Kasumi-1 (cell line): ENCODE data around the gene SIL1.
"Not testable (repeated sequence)": the region's sequence is repeated elsewhere in the genome, so short reads cannot be mapped to it uniquely, and the experiment has no call there.

Experiments used
- DNase-seq, 2 experiments: peaks; one replicate each; lab custom pipeline; 2025; lab: John Stamatoyannopoulos, UW

Gene SIL1

DNA sequence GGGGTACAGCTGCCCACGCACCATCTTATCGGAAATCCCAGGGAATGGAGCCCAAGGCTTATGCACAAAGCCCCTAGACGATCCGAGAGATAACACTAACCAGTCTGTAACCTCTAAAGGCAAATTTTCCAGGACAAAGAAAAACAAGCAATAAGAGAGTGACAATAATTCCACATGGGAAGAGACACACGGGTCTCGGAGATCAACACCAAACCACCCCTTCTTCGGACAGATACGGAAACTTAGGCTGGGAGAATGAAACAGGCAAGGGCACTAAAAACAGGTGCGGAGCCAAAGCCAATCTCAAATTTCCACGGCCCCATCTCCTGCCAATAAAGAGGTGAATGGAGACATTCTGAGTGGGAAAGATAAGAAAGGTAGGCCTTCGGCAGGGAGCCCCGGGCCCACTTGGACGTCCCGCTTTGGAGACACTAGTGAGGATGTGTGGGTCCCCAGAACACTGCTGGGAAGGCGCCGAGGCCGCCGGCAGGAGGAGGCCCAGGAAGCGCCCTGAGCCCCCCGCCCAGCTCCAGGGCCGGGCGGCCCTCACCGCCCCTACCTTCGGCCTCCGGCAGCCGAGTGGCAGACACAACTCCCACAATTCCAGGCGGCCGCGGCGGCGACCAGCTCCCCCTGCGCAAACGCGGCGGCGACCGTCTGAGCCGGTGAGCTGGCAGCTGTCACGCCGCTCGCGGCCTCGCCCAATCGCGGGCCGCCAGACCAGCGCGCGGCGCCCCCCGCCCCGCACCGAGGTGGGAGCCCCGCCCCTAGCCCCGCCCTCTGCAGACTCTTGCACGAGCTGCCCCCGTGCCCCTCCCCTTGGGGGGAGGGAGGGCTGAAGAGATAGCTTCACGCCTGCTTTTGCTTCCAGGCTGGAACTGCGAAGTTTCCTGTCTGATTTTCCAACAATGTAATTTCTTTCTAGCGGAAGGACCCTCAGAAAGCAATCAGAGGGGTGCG is at the start of gene SIL1:
TSS of gene SIL1 (minus strand) at position 659 of the 960 bp plus-strand sequence. CDS start 70,525 bp downstream, outside the sequence.
- DNase-seq, result peak; percentile 86 to 88

GRCh38 chr5:139246394-139246793 is 48.2 kb upstream of the SIL1 start:
- DNase-seq, result peak; percentile 97 to 98

GRCh38 chr5:139245637-139246339 is 47.6 kb upstream of the SIL1 start:
- DNase-seq, result peak in 1 of 2 experiments; percentile 55

GRCh38 chr5:139243425-139243970 is 45.3 kb upstream of the SIL1 start:
- no peak for DNase-seq

- no peak for DNase-seq
Observed at GRCh38 chr5:139241139-139241538, 43.0 kb upstream of the SIL1 start.

- no peak for DNase-seq
Observed at GRCh38 chr5:139236479-139236878, 38.3 kb upstream of the SIL1 start.

DNA sequence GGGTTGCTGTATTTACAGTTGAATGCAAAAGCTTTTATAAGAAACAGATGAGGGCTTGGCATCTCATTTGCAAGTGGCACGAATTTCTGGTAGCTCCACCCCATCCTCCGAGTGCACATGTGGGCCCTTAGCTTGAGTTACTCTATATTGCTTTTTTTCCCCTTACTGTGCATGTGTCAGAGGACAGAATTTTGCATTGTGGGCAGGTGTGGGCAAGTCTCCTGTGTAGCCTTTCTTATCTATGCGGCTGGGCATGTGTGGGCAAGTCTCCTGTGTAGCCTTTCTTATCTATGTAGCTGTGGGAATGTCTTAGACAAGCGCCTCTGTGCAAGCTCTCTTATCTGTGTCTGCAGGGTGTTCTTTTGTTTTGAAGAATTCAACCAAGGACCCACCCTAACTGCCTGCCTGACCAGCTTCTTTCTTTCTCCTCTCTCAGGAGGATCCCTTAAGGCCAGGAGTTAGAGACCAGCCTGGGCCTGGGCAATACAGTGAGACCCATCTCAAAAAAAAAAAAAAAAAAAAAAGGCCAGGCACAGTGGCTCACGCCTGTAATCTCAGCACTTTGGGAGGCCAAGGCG is 34.1 kb upstream of the SIL1 start:
- no peak for DNase-seq

DNA sequence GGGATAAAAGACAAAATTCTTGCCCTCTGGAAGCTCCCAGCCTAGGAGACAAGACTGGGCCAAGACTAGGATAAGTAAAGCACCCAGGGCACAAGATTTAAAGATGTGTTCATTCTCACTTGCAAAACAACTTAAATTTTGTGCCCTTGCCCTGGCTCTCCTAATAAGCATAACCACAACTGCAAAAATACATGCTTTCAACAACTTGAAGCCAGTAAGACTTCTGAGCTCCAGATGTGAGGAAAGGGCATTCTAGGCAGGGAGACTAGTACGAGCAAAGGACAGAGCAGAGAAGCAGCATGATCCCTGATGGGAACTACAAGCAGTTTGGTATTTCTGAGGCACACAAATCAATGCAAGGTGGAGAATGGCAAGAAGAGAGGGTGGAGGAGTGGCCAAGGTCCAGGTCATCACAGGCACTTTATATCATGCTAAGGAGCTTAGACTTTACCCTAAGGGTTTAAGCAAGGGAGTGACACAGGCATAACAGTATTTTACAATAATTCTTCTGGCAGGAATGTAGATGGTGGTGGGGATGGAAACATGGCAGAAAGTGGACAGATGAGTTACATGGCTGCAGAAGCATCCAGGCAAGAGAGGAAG is 30.1 kb upstream of the SIL1 start:
- no peak for DNase-seq

GRCh38 chr5:139226131-139226530 is 28.0 kb upstream of the SIL1 start:
- no peak for DNase-seq

GRCh38 chr5:139223481-139223880 is 25.3 kb upstream of the SIL1 start:
- DNase-seq, result no peak

DNA sequence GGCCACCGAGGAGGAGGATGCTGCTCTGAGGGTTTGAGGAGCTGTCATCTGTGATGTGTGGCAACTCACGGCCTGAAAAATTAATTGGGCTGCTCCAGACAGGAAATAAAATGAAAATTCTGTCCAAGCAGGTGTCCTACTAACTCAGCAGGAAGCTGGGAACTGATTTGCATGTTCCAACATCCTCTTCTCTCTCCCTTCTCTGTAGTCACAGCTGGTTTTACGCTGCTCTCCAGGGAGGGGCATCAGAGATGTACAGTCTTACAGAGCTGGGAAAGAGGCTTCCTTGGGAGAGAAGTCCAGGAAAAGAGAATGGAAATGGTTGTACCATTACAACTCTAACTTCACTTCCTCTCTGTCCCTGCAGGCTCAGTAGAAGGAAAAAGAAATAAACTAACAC is 24.2 kb upstream of the SIL1 start:
- no peak for DNase-seq

DNA sequence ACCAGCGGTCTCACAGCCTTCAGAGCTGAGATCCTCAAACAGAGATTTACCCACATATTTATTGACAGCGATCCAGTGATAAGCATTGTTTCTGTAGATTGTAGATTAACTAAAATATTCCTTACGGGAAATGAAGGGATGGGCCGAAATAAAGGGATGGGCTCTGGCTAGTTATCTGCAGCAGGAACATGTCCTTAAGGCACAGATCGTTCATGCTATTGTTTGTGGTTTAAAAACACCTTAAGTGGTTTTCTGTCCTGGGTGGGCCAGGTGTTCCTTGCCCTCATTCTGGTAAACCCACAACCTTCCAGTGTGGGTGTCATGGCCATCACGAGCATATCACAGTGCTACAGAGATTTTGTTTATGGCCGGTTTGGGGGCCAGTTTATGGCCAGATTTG is 19.9 kb upstream of the SIL1 start:
- not testable (repeated sequence) for DNase-seq

- no peak for DNase-seq
Observed at GRCh38 chr5:139215107-139215975, 17.2 kb upstream of the SIL1 start.

DNA sequence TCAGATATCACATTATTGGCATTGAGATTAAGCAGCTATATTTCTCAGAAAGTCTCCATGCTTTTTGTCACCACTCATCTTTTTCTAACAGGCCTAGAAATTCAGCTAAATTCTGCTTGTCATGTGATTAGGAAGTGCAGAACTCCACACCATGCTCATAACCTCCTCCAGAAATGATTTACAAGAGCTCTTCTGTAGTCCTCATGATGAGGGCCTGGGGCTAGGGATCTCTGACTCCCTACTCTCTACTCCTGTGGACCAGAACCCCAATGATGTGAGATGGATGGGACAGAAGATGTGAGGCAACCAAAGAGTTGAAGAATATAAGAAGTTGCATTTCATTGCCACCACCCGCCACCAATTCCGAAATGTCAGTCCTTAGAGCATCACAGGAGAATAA is 16.5 kb upstream of the SIL1 start:
- no peak for DNase-seq

DNA sequence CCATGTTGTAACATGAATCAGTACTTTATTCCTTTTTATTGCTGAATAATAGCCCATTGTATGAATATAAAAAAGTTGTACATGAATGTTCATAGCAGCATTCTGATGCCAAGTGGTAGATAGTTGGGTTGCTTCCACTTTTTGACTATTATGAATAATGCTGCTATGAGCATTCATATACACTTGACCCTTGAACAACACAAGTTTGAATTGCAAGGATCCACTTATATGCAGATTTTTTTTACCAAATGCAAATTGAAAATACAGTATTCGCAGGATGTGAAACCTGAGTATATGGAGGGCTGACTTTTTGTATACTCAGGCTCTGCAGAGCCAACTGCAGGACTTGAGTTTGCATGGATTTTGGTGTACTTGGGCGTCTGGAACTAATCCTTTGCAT is 14.7 kb upstream of the SIL1 start:
- no peak for DNase-seq

- no peak for DNase-seq
Observed at GRCh38 chr5:139212486-139212885, 14.3 kb upstream of the SIL1 start.

- no peak for DNase-seq
Observed at GRCh38 chr5:139210585-139210984, 12.4 kb upstream of the SIL1 start.

DNA sequence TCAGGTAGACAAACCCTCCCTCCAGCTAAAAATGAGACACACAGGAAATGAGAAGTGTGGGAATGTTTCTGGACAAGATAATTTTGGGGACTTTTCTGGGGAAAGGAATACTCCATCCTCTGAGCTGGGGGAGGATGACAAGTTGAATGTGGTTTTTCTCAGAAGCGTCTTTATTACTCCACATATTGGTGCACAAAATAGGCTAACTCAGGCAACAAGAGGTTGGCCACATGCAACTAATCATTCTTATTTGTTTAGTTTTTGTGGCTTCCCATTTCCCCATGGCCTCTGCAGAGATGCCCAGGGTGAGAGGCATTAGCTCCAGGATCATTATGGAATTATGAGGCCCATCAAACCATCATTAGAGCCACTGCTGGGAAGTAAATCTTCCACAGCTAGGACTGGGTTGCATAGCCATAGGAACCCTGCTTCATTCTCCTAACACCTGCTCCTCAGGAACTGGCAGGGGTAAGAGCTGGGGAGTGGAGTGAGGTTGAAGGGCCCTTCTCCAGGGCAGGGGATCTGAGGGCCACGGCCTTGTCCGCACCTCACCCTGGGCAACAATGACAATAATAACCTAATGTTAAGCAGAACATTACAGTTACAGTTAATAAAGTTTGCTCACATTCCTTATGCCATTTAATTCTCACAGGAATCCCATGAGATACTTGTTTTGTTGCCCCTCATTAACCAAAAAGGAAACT is 9.3 kb upstream of the SIL1 start:
- DNase-seq, result no peak

GRCh38 chr5:139205586-139205985 is 7.4 kb upstream of the SIL1 start:
- DNase-seq, result no peak

GRCh38 chr5:139205124-139205523 is 7.0 kb upstream of the SIL1 start:
- no peak for DNase-seq
